Effector memory CD8-positive, alpha-beta T cell (primary cell): ENCODE data around the gene TUFM.
A peak's percentile ranks its signal among the peaks of the same experiment; 100 is the strongest.
"Not testable (repeated sequence)": the region's sequence is repeated elsewhere in the genome, so short reads cannot be mapped to it uniquely, and the experiment has no call there.

Experiments used
- ATAC-seq: fragments of 150-1000 bp; cut with Tn5 transposase; replicated peaks from 2 replicates; pipeline ENCODE4 v1.10.0; 2021; ENCODE audit warnings: mild to moderate bottlenecking, moderate library complexity
- DNase-seq, 3 experiments: peaks; one replicate each; pipeline ENCODE4 v3.0.0; 2021
- H3K27ac Mint-ChIP-seq, 2 donors: one replicate each; pipeline ENCODE4 v1.8.0; 2022; ENCODE audit warnings: mild to moderate bottlenecking in 2 of 2, mixed read lengths in 2 of 2, moderate library complexity in 2 of 2
- H3K27me3 Mint-ChIP-seq, 2 donors: one replicate each; pipeline ENCODE4 v1.8.0; 2022; ENCODE audit warnings: mixed read lengths in 2 of 2
- H3K36me3 Mint-ChIP-seq: one replicate; pipeline ENCODE4 v1.8.0; 2022; ENCODE audit warnings: mild to moderate bottlenecking, moderate library complexity, mixed read lengths; ENCODE audit not compliant: insufficient read depth
- H3K4me1 Mint-ChIP-seq, 2 donors: one replicate each; pipeline ENCODE4 v1.8.0; 2022; ENCODE audit warnings: low read depth in 2 of 2, mixed read lengths in 2 of 2
- H3K4me3 Mint-ChIP-seq, 2 donors: one replicate each; pipeline ENCODE4 v1.8.0; 2022; ENCODE audit warnings: mild to moderate bottlenecking in 2 of 2, mixed read lengths in 2 of 2, moderate library complexity in 2 of 2
- H3K9me3 Mint-ChIP-seq, 2 donors: one replicate each; pipeline ENCODE4 v1.8.0; 2022; ENCODE audit warnings: mixed read lengths in 2 of 2
- total RNA-seq, 9 experiments: gene quantifications; one replicate each; lab custom pipeline; 2026; lab: John Stamatoyannopoulos, UW

TUFM gene
- total RNA-seq = 69.9 to 396 (median 136) reads per million in 9 experiments

DNA sequence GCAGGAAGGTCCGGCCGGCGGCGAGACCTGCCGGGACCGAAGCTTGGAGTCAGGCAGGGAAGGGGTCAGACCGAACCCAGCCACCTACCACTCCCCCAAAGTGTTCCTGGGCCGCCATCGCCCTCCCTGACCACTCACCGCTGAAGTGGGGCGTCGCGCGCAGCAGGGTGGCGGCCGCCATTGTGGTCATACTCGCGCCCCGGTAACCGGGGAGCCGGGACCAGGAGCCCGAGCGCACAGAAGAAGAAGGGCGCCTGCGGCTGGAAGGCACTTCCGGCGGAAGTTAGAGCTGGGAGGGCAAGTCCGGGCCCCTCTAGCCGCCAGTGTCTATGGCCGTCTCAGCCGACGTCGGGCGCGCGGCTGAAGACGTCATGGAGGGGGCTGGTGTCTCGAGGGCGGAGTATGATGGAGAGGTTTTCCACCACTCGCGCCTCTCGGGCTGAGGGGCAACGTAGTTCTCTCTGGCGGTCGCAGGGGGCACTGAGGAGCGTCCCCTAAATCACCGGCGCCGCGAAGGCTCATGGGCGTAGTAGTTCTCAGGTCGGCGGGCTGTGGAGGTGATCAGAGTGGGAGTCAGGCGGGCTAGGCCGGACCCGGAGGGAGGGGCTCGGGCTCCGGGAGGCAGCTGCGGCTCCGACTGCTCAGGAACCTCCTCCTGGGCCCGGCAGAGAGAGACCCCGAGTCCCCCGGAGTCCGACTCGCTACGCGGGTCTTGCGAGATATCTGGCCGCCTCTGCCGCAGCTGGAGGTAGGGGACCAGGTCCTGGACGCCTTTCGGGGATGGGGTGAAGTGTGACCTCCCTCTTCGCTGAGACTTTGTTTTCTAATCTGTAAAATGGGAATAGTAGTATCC lies at the start of gene TUFM:
Gene TUFM, minus strand, starts transcription at position 269 of the 853 bp plus-strand sequence. Its CDS starts 79 bp downstream, at position 190.
- Mint-ChIP-seq H3K4me3 (peak within 1 kb of the TSS; percentile 94 to 95), H3K27me3 (no peaks in the 10 kb centered on the region), H3K27ac (peak within 1 kb of the TSS; percentile 94 to 95), H3K9me3 (no peaks in the 10 kb centered on the region), H3K36me3 (peaks cover 31% of the 10 kb centered on the region), H3K4me1 (peaks cover 28 to 30% of the 10 kb centered on the region in 2 donors)
- peak; percentile 93 for ATAC-seq
- DNase-seq = peak; percentile 97

DNA sequence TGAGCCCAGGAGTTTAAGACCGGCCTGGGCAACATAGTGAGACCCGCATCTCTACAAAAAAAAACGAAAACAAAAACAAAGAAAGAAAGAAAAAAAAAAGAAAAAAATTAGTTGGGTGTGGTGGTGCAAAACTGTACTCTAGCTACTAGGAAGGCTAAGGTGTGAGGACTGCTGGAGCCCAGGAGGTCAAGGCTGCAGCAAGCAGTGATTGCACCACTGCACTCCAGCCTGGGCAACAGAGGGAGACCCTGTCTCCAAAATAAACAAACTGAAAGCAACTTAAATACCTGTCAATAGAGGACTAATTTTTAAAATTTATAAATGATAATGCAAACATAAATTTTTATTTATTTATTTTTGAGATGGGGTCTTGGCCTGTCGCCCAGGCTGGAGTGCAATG lies 49.5 kb upstream of the TUFM start:
- Mint-ChIP-seq H3K27me3 (no peaks in the 10 kb centered on the region), H3K9me3 (no peaks in the 10 kb centered on the region), H3K4me3 (no peak overlapping the region), H3K36me3 (no peaks in the 10 kb centered on the region), H3K4me1 (no peaks in the 10 kb centered on the region), H3K27ac (no peak overlapping the region)
- ATAC-seq (no peak), DNase-seq (no peak)

GRCh38 chr16:28893291-28893690 lies 47.1 kb upstream of the TUFM start:
- DNase-seq (no peak), ATAC-seq (no peak)
- no peaks in the 10 kb centered on the region for H3K4me1 Mint-ChIP-seq
- H3K36me3 Mint-ChIP-seq = no peaks in the 10 kb centered on the region
- H3K4me3 Mint-ChIP-seq = no peak overlapping the region
- H3K9me3 Mint-ChIP-seq = no peaks in the 10 kb centered on the region
- H3K27me3 Mint-ChIP-seq = no peaks in the 10 kb centered on the region
- H3K27ac Mint-ChIP-seq = no peak overlapping the region

DNA sequence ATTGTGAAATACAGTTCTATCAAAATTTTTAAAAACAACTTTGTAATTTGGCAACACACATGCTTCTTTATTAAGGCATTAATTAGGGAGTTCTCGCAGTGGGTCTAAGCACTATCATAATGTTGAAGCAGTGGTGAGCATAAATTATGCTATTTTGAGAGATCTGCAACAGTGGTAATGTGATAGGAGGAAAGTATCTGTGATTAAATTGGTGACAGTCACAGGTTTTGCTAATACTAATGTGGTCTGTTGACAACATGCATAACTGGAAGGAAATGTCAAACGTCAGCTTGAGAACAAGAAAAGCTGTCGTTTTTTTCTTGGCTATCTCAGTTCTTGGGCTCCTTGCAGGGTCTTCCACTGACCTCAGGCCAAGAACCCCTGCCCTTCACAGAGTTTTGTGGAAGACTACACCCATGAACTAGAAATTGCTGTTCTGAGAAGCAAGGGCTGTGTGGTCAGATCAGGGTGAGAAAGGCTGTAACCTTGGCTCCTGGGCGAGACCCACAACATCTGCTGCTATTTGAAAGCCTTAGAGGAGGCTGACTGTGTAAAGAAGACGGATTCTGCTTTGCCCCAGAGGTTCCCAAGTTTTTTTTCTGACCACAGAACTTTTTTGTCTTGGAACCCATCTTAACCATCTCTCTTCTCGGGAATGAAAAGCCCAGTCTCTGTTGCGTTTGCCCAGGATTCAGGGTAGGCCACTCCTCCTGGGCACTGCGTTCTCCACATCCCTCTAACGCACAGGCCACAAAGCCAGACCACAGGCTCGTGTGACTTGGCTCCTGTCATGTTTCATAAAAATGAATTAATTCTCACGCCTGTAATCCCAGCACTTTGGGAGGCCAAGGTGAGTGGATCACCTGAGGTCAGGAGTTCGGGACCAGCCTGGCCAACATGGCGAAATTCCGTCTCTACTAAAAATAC lies 46.1 kb upstream of the TUFM start:
- DNase-seq (no peak), ATAC-seq (no peak)
- H3K4me1 Mint-ChIP-seq = no peaks in the 10 kb centered on the region
- H3K36me3 Mint-ChIP-seq = no peaks in the 10 kb centered on the region
- no peak overlapping the region for H3K4me3 Mint-ChIP-seq
- H3K9me3 Mint-ChIP-seq = no peaks in the 10 kb centered on the region
- no peaks in the 10 kb centered on the region for H3K27me3 Mint-ChIP-seq
- H3K27ac Mint-ChIP-seq = peak overlapping the region in 1 of 2 donors; percentile 23

GRCh38 chr16:28890355-28890754 lies 44.2 kb upstream of the TUFM start:
- not testable (repeated sequence) for H3K4me1 Mint-ChIP-seq, H3K27ac Mint-ChIP-seq, DNase-seq, H3K4me3 Mint-ChIP-seq, H3K27me3 Mint-ChIP-seq, H3K36me3 Mint-ChIP-seq, ATAC-seq, H3K9me3 Mint-ChIP-seq

GRCh38 chr16:28886945-28887344 lies 40.8 kb upstream of the TUFM start:
- Mint-ChIP-seq H3K4me3 (no peak overlapping the region), H3K36me3 (no peaks in the 10 kb centered on the region), H3K27me3 (peaks cover 0 to 11% of the 10 kb centered on the region in 2 donors), H3K9me3 (no peaks in the 10 kb centered on the region), H3K27ac (no peak overlapping the region), H3K4me1 (no peaks in the 10 kb centered on the region)
- ATAC-seq (no peak), DNase-seq (no peak)

- no peak for ATAC-seq
- no peak overlapping the region for H3K4me3 Mint-ChIP-seq
- H3K27me3 Mint-ChIP-seq = peaks cover 0 to 17% of the 10 kb centered on the region in 2 donors
- H3K9me3 Mint-ChIP-seq = no peaks in the 10 kb centered on the region
- no peaks in the 10 kb centered on the region for H3K36me3 Mint-ChIP-seq
- peaks cover 11 to 12% of the 10 kb centered on the region in 2 donors for H3K4me1 Mint-ChIP-seq
- no peak overlapping the region for H3K27ac Mint-ChIP-seq
- no peak for DNase-seq
Measured at GRCh38 chr16:28884045-28884444, 37.9 kb upstream of the TUFM start.

DNA sequence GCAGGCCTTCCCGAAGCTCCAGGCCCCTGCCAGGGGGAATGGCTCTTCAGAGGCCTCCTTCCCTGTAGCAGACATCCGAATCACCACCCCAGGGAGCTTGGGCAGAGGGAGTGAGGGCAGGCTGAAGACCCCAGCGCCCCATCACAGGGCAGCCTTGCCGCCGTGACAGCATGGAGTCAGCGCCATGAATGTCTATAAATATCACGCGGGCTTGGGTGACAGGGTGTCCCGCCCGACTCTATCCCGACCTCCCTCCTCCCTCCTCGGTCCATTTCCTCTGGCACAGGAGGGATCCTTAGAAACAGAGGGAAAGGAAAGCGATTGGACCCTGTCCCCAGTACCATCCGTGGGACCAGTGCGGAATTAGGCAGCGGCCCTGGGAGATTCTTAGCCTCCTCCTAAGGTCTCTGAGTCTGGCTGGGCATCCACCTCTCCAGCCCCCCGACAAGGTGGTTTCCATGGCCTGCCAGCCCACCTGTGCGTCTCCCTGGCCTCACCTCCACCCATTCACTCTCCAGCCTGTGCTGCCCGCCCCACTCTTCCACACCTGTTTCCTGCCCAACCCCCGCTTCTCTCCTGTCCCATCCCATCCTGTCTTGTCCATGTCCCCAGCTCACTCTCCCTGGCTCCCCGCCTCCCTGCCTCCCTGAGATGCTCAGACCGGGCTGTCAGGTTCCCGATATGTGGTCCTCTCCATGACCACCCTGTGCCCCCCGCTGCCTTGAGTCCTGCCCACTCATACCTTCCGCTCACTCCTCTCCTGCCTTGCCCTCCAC lies 37.3 kb upstream of the TUFM start:
- ATAC-seq = no peak
- no peaks in the 10 kb centered on the region for H3K9me3 Mint-ChIP-seq
- H3K4me1 Mint-ChIP-seq = peaks cover 12% of the 10 kb centered on the region in 2 donors
- H3K4me3 Mint-ChIP-seq = no peak overlapping the region
- H3K27me3 Mint-ChIP-seq = peaks cover 0 to 17% of the 10 kb centered on the region in 2 donors
- no peaks in the 10 kb centered on the region for H3K36me3 Mint-ChIP-seq
- no peak for DNase-seq
- no peak overlapping the region for H3K27ac Mint-ChIP-seq

- Mint-ChIP-seq H3K27me3 (peaks cover 0 to 17% of the 10 kb centered on the region in 2 donors), H3K9me3 (no peaks in the 10 kb centered on the region), H3K4me1 (peaks cover 12% of the 10 kb centered on the region in 2 donors), H3K36me3 (no peaks in the 10 kb centered on the region), H3K27ac (no peak overlapping the region), H3K4me3 (no peak overlapping the region)
- ATAC-seq (no peak), DNase-seq (no peak)
Measured at GRCh38 chr16:28882551-28883160, 36.5 kb upstream of the TUFM start.

DNA sequence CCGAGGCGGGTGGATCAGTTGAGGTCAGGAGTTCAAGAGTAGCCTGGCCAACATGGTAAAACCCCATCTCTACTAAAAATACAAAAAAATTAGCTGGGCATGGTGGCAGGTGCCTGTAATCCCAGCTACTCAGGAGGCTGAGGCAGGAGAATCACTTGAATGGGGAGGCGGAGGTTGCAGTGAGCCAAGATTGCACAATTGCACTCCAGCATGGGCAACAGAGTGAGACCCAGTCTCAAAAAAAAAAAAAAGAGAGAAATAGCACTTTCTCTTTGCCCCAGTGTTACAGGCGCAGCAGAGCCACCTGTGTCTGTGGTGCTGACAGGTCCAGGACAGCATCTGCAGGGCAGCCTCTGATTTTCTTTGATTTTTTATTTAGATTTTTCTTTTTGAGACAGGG lies 35.4 kb upstream of the TUFM start:
- Mint-ChIP-seq H3K4me3 (peak overlapping the region; percentile 86 to 90), H3K27me3 (peaks cover 0 to 17% of the 10 kb centered on the region in 2 donors), H3K4me1 (peaks cover 12% of the 10 kb centered on the region in 2 donors)
- ATAC-seq, H3K27ac Mint-ChIP-seq, H3K9me3 Mint-ChIP-seq, H3K36me3 Mint-ChIP-seq, DNase-seq: not testable (repeated sequence)

DNA sequence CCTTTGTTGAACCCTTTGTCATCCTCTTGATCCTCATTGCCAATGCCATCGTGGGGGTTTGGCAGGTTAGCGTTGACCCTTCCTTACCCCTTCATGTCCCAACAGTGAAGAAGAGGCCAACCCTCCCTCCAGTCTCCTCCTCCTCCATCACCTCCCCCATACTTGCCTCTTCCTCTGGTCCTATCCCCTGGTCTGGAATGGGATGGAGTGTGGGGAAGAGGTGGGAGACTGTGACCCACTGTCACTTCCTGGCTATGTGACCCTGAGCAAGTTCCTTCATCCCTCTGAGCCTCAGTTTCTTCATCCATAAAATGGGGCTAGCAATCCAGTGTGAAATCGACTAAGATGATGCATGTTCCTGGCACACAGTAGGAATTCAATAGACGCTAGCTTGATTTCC lies 34.8 kb upstream of the TUFM start:
- no peak overlapping the region for H3K27ac Mint-ChIP-seq

DNA sequence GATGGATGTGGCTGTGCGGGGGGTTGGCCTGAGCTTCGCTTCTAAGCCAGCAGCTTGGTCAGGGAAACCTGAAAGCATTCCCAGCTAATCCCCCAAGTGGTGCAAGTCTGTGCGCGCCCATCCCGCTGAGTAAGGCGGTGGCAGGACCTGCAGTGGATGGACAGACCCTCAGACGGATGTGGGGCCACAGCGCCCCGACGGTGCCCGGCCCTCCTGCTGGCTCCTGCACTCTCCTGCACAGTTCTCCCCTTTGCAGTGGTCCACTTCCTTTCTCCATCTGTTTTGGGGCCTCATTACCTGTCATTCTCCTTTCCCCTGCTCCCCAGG lies 34.4 kb upstream of the TUFM start:
- Mint-ChIP-seq H3K27ac (no peak overlapping the region), H3K4me3 (peak overlapping the region; percentile 86 to 90)

More for the DNA sequence above, 34.8 kb upstream of the TUFM start:
- H3K4me3 Mint-ChIP-seq = peak overlapping the region; percentile 86 to 90
- H3K9me3 Mint-ChIP-seq = no peaks in the 10 kb centered on the region
- no peaks in the 10 kb centered on the region for H3K36me3 Mint-ChIP-seq
- DNase-seq (no peak), ATAC-seq (no peak)
- H3K27me3 Mint-ChIP-seq = peaks cover 0 to 17% of the 10 kb centered on the region in 2 donors
- peaks cover 12% of the 10 kb centered on the region in 2 donors for H3K4me1 Mint-ChIP-seq

More for the DNA sequence above, 34.4 kb upstream of the TUFM start:
- Mint-ChIP-seq H3K27me3 (peaks cover 0 to 17% of the 10 kb centered on the region in 2 donors), H3K36me3 (no peaks in the 10 kb centered on the region), H3K4me1 (peaks cover 12% of the 10 kb centered on the region in 2 donors), H3K9me3 (no peaks in the 10 kb centered on the region)
- ATAC-seq (no peak), DNase-seq (no peak)
